IPS-NIHi11 (cell line): ENCODE results near the gene FGL2.
"Not testable (repeated sequence)": the region's sequence is repeated elsewhere in the genome, so short reads cannot be mapped to it uniquely, and the experiment has no call there.

Experiments
- DNase-seq: peaks from one replicate; pipeline ENCODE4 v3.0.0; 2012; ENCODE audit warnings: mixed read lengths, low spot score

The FGL2 gene

GRCh38 chr7:77199013-77199966 is at the start of gene FGL2:
Gene FGL2, minus strand, starts transcription at chr7:77199819. Its CDS starts 26 bp downstream, at chr7:77199793.
- peak; percentile 47 for DNase-seq

- no peak for DNase-seq
Observed at GRCh38 chr7:77248154-77248553, 48.5 kb upstream of the FGL2 start.

GRCh38 chr7:77247206-77247850 is 47.7 kb upstream of the FGL2 start:
- DNase-seq: peak; percentile 73

GRCh38 chr7:77246026-77246640 is 46.5 kb upstream of the FGL2 start:
- no peak for DNase-seq

- DNase-seq: no peak
Observed at GRCh38 chr7:77245015-77245755, 45.6 kb upstream of the FGL2 start.

GRCh38 chr7:77244222-77244934 is 44.8 kb upstream of the FGL2 start:
- DNase-seq: no peak

- DNase-seq: no peak
Observed at GRCh38 chr7:77242554-77242953, 42.9 kb upstream of the FGL2 start.

GRCh38 chr7:77242068-77242467 is 42.4 kb upstream of the FGL2 start:
- DNase-seq: no peak

- DNase-seq: no peak
Observed at GRCh38 chr7:77239471-77239870, 39.9 kb upstream of the FGL2 start.

GRCh38 chr7:77238703-77239136 is 39.1 kb upstream of the FGL2 start:
- no peak for DNase-seq

GRCh38 chr7:77235276-77235675 is 35.7 kb upstream of the FGL2 start:
- DNase-seq: no peak

- no peak for DNase-seq
Observed at GRCh38 chr7:77232467-77232866, 32.8 kb upstream of the FGL2 start.

GRCh38 chr7:77228795-77229194 is 29.2 kb upstream of the FGL2 start:
- DNase-seq: not testable (repeated sequence)

- DNase-seq: no peak
Observed at GRCh38 chr7:77226357-77226839, 26.8 kb upstream of the FGL2 start.

- DNase-seq: no peak
Observed at GRCh38 chr7:77223261-77223660, 23.6 kb upstream of the FGL2 start.

GRCh38 chr7:77222819-77223218 is 23.2 kb upstream of the FGL2 start:
- DNase-seq: no peak

- DNase-seq: no peak
Observed at GRCh38 chr7:77222065-77222464, 22.4 kb upstream of the FGL2 start.

- DNase-seq: not testable (repeated sequence)
Observed at GRCh38 chr7:77219701-77220331, 20.2 kb upstream of the FGL2 start.

GRCh38 chr7:77217474-77218185 is 18.0 kb upstream of the FGL2 start:
- no peak for DNase-seq
